Smooth muscle cell (in vitro differentiated cells): ENCODE measurements around the gene CLN6. TPM values are rescaled to one million over a fixed set of nuclear protein-coding genes. Genes with fewer than 3 reads are reported as not detected.
"Not testable (repeated sequence)": the region's sequence is repeated elsewhere in the genome, so short reads cannot be mapped to it uniquely, and the experiment has no call there.

Experiments used
- DNase-seq: peaks from one replicate; lab custom pipeline; 2025; ENCODE audit not compliant: unreplicated experiment; lab: John Stamatoyannopoulos, UW
- H2AFZ ChIP-seq: fragments of 200-600 bp; sonication (generic); 2 replicates; pipeline ENCODE4 v1.6.0; 2016; ENCODE audit warnings: antibody characterized with exemption, low read depth, mild to moderate bottlenecking
- H3F3A ChIP-seq: fragments of 200-600 bp; sonication (generic); 2 replicates; pipeline ENCODE4 v1.6.0; 2017; ENCODE audit warnings: antibody characterized with exemption, low read depth
- H3K27ac ChIP-seq: fragments of 200-600 bp; sonication (generic); 2 replicates; pipeline ENCODE4 v1.5.1; 2016; ENCODE audit warnings: low read depth, mild to moderate bottlenecking
- H3K27me3 ChIP-seq: fragments of 200-600 bp; sonication (generic); 2 replicates; pipeline ENCODE4 v1.6.1; 2016; ENCODE audit warnings: low read depth, mild to moderate bottlenecking
- H3K36me3 ChIP-seq: fragments of 200-600 bp; sonication (generic); 2 replicates; pipeline ENCODE4 v1.5.1; 2016; ENCODE audit warnings: low read depth
- H3K4me1 ChIP-seq: fragments of 200-600 bp; sonication (generic); 2 replicates; pipeline ENCODE4 v1.5.1; 2016; ENCODE audit warnings: low read depth
- H3K4me2 ChIP-seq: fragments of 200-600 bp; sonication (generic); 2 replicates; pipeline ENCODE4 v1.6.0; 2016; ENCODE audit warnings: mild to moderate bottlenecking
- H3K4me3 ChIP-seq: fragments of 200-600 bp; sonication (generic); 2 replicates; pipeline ENCODE4 v1.5.1; 2016; ENCODE audit warnings: mild to moderate bottlenecking
- H3K79me2 ChIP-seq: fragments of 200-600 bp; sonication (generic); 2 replicates; pipeline ENCODE4 v1.6.0; 2016; ENCODE audit warnings: low read depth, mild to moderate bottlenecking
- H3K9ac ChIP-seq: fragments of 200-600 bp; sonication (generic); 2 replicates; pipeline ENCODE4 v1.6.0; 2016; ENCODE audit warnings: low read depth
- H3K9me3 ChIP-seq: fragments of 200-600 bp; sonication (generic); replicated peaks from 2 replicates; pipeline ENCODE4 v1.5.1; 2016; ENCODE audit warnings: low read depth
- H4K20me1 ChIP-seq: fragments of 200-600 bp; sonication (generic); 2 replicates; pipeline ENCODE4 v1.6.0; 2016; ENCODE audit warnings: low read depth
- CTCF ChIP-seq: fragments of 200-600 bp; sonication (generic); IDR thresholded peaks from 2 replicates; pipeline ENCODE4 v1.5.1; 2017; ENCODE audit warnings: borderline replicate concordance, mild to moderate bottlenecking, antibody characterized with exemption; ENCODE audit not compliant: insufficient read depth, poor library complexity, severe bottlenecking
- WGBS: methylation state at CpG from one replicate; pipeline ENCODE4 v1.1.7; 2016; ENCODE audit warnings: low lambda C conversion rate; 5-methylcytosine and 5-hydroxymethylcytosine counted together
- polyA plus RNA-seq: library from polyadenylated mRNA; unstranded; fragments of >200 nt; fragmentation: Nextera tagmentation; extraction: Ambion mirVana; gene quantifications from 2 replicates; pipeline ENCODE4 v1.2.1, GENCODE V29; 2016
- total RNA-seq: library from RNA; depleted of rRNA; stranded (reverse); fragments of >200 nt; gene quantifications from 2 replicates; pipeline ENCODE4 v1.2.3, GENCODE V29; 2014

Gene CLN6
- total and polyA plus RNA-seq, 2 experiments from 2014 or later = 2.5 to 15.2 TPM

DNA sequence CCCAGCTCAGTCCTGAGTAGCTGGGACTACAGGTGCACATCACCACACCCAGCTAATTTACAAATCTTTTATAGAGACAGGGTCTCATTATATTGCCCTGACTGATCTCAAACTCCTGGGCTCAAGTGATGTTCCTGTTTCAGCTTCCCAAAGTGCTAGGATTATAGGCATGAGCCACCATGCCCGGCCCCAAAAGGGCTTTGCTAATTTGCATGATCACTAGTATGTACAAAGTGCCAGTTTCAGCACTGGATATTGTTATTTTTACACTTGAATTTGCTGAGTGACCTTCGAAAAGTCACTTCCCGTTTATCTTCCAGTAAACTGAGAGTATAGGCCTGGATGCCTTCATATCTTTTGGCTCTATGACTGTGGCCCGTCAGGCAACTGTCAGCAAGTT, 12.2 kb downstream of the CLN6 start:
- TF ChIP-seq CTCF = no peak
- no peaks in the 10 kb centered on the region for H3K36me3 ChIP-seq
- H3K79me2 ChIP-seq = peaks cover 19% of the 10 kb centered on the region
- H3K4me2 ChIP-seq = no peak overlapping the region
- no peaks in the 10 kb centered on the region for H3K9me3 ChIP-seq
- DNase-seq = no peak
- no peak overlapping the region for H2AFZ ChIP-seq
- no peaks in the 10 kb centered on the region for H3F3A ChIP-seq
- no peak overlapping the region for H3K27ac ChIP-seq
- no peak overlapping the region for H3K9ac ChIP-seq
- H3K4me1 ChIP-seq = no peaks in the 10 kb centered on the region
- no peak overlapping the region for H3K4me3 ChIP-seq
- WGBS = 90% methylated on average over 4 of the region's 4 CpGs
- no peaks in the 10 kb centered on the region for H4K20me1 ChIP-seq
- H3K27me3 ChIP-seq = no peaks in the 10 kb centered on the region

DNA sequence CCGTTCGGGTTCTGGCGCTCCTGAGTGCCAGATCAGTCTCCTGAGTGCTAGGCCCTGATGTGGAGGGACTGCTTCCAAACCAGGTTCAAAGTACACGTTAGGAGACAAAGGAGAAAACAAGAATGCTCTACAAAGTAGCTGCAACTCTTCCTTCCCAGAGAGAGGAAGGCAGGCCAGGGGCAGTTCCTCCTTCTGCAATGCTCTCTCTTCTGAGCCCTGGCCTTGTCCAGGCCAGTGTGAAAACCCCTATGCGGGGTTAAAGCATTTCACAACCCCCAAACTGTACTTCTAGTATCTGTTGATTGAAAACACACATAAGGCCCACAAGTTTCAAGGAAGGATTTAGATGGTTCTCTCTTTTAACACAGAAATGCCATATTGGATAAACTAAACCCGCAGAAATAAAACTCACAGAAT, 14.7 kb downstream of the CLN6 start:
- H3K4me1 ChIP-seq = no peaks in the 10 kb centered on the region
- 78% methylated on average over 6 of the region's 6 CpGs for WGBS
- no peak for DNase-seq
- H3K9me3 ChIP-seq = no peaks in the 10 kb centered on the region
- no peak overlapping the region for H3K4me2 ChIP-seq
- H3F3A ChIP-seq = no peaks in the 10 kb centered on the region
- H3K79me2 ChIP-seq = peaks cover 18% of the 10 kb centered on the region
- no peaks in the 10 kb centered on the region for H3K27me3 ChIP-seq
- no peak for TF ChIP-seq CTCF
- H4K20me1 ChIP-seq = no peaks in the 10 kb centered on the region
- no peak overlapping the region for H3K4me3 ChIP-seq
- H3K36me3 ChIP-seq = no peaks in the 10 kb centered on the region
- H3K27ac ChIP-seq = no peak overlapping the region
- no peak overlapping the region for H2AFZ ChIP-seq
- H3K9ac ChIP-seq = no peak overlapping the region

DNA sequence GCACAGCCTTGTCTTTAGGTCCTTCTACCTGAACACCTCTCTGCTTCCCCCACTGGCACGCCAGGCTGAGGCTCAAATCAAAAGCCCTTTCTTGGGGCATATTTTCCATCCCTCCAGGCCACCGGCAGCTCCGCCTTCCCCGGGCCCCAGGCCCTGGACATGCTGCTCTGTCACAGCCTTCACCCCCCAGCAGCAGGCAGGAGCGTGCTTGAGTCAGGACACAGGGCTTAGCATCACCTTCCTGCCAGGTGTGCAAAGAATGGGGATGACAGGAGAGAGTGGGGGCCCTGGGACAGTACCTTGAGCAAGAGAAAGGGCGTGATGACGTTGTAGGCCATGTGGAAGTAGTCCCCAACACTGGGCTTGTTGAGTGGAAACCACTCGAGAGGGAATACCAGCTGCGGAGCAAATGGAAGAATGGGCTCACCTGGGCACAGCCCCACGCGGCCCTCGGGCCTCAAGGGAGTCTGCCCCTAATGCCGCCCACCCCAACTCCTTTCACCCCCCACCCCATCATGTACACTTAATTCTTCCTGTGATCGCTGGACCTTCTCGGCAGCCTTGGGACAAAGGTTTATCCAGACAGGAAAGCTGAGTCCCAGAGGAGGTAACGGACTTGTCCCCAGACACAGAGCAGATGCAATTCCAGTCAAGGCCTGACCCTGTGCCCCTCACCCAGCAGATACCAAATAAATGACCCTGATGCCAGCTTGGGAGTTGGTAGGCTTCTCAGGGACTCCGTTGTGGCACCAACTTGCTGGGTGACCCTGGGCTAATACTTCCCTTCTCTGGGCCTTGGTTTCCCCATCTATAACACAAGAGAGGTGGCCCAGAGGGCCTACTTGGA, 15.3 kb downstream of the CLN6 start:
- Histone ChIP-seq H3F3A (no peaks in the 10 kb centered on the region), H3K27ac (no peak overlapping the region), H4K20me1 (no peaks in the 10 kb centered on the region), H3K4me1 (no peaks in the 10 kb centered on the region), H3K9ac (no peak overlapping the region), H3K4me3 (no peak overlapping the region), H3K4me2 (no peak overlapping the region), H3K9me3 (no peaks in the 10 kb centered on the region), H3K36me3 (no peaks in the 10 kb centered on the region), H2AFZ (no peak overlapping the region), H3K79me2 (peaks cover 15% of the 10 kb centered on the region), H3K27me3 (no peaks in the 10 kb centered on the region)
- 96% methylated on average over 17 of the region's 17 CpGs for WGBS
- DNase-seq = no peak
- TF ChIP-seq CTCF = no peak

DNA sequence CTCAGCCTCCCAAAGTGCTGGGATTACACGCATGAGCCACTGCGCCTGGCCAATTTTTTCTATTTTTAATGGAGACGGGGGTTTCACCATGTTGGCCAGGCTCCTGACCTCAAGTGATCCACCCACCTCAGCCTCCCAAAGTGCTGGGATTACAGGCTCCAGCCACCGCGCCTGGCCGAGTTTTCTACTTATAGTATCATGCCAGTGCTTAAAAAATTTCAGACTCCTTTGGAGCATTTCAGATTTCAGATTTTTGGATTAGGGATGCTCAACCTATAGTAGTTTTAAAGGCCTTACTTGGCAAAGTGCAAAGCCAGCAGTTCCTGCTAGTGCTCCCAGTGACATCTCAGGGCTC, 16.1 kb downstream of the CLN6 start:
- WGBS = 97% methylated on average over 6 of the region's 6 CpGs
- H4K20me1 ChIP-seq, H3K36me3 ChIP-seq, DNase-seq, H2AFZ ChIP-seq, H3K9ac ChIP-seq, H3K27ac ChIP-seq, H3K27me3 ChIP-seq, H3K4me2 ChIP-seq, H3F3A ChIP-seq, H3K9me3 ChIP-seq, H3K4me1 ChIP-seq, H3K4me3 ChIP-seq: not testable (repeated sequence)
- peaks cover 11% of the 10 kb centered on the region for H3K79me2 ChIP-seq
